Activated T-helper 9 cell treated with anti-CD3 and anti-CD28 coated beads, Interleukin-2, amount 50 U/mL, for 16 hours (primary cell): ENCODE measurements around the gene PGM1.

Source experiments
- DNase-seq: peaks from one replicate; pipeline ENCODE4 v3.0.0-alpha.2; 2020; ENCODE audit warnings: low read depth

The PGM1 gene

GRCh38 chr1:63701187-63701586 is 108.0 kb downstream of the PGM1 start:
- no peak for DNase-seq

- no peak for DNase-seq
These were observed 110.5 kb downstream of the PGM1 start for GRCh38 chr1:63703701-63704107.

- no peak for DNase-seq
These were observed 111.2 kb downstream of the PGM1 start for GRCh38 chr1:63704443-63704842.

- DNase-seq, result no peak
These were observed 111.9 kb downstream of the PGM1 start for GRCh38 chr1:63705078-63705477.

- no peak for DNase-seq
These were observed 116.1 kb downstream of the PGM1 start for GRCh38 chr1:63709267-63709828.
